ENCODE measurements around the gene POT1. TPM values are rescaled to one million over a fixed set of nuclear protein-coding genes. Genes with fewer than 3 reads are reported as not detected.

POT1 gene
- total and polyA plus RNA-seq, 12 donors: 5.1 to 24.7 (median 15.5) TPM

GRCh38 chr7:124934841-124935240, 5.2 kb upstream of the POT1 start:
- intact Hi-C loops (cut with DNase I): no loop called here
- ATAC-seq: no peak
- Histone ChIP-seq H3K27me3 (no peaks in the 10 kb centered on the region), H3K4me3 (no peak overlapping the region), H3K4me1 (peaks cover 0 to 3% (median 0%) of the 10 kb centered on the region in 9 donors), H3K27ac (no peak overlapping the region), H3K9me3 (no peaks in the 10 kb centered on the region), H3K36me3 (no peaks in the 10 kb centered on the region)
- no peak for TF ChIP-seq CTCF (IDR thresholded peaks at IDR 0.05)
- DNase-seq: no peak

- 77 to 80% methylated on average over 18 of the region's 18 CpGs for WGBS, 2 donors
- no peaks in the 10 kb centered on the region for H3K27me3 ChIP-seq
- intact Hi-C loops (cut with DNase I): no loop called here
- no peaks in the 10 kb centered on the region for H3K9me3 ChIP-seq
- H3K27ac ChIP-seq: peak overlapping the region in 1 of 10 donors; percentile 11
- H3K4me1 ChIP-seq: peaks cover 0 to 31% (median 21%) of the 10 kb centered on the region in 9 donors
- no peak for DNase-seq
- no peak for TF ChIP-seq CTCF (IDR thresholded peaks at IDR 0.05)
- ATAC-seq: no peak
- H3K4me3 ChIP-seq: no peak overlapping the region
- H3K36me3 ChIP-seq: peaks cover 0 to 16% (median 0%) of the 10 kb centered on the region in 9 donors
Observed at GRCh38 chr7:124930655-124931597, 1.3 kb upstream of the POT1 start.

- peak overlapping the region in 9 of 10 donors; percentile 69 to 91 (median 86) for H3K27ac ChIP-seq
- 0 to 14% methylated on average over 1 of the region's 1 CpG for WGBS, 2 donors
- H3K4me1 ChIP-seq: peaks cover 0 to 33% (median 23%) of the 10 kb centered on the region in 9 donors
- intact Hi-C loops (cut with DNase I): no loop called here
- no peaks in the 10 kb centered on the region for H3K9me3 ChIP-seq
- no peak for TF ChIP-seq CTCF (IDR thresholded peaks at IDR 0.05)
- no peaks in the 10 kb centered on the region for H3K27me3 ChIP-seq
- no peak for DNase-seq
- H3K36me3 ChIP-seq: peaks cover 0 to 16% (median 0%) of the 10 kb centered on the region in 9 donors
- peak overlapping the region in 8 of 10 donors; percentile 61 to 79 (median 67) for H3K4me3 ChIP-seq
- ATAC-seq: no peak
Observed at GRCh38 chr7:124930173-124930623, 573 bp upstream of the POT1 start.

- intact Hi-C loops (cut with DNase I): loop anchor here in 1 of 10 donors (5.0 kb wide), 1 partner anchor 47 kb away; no protein-coding TSS in a partner anchor
- no peak for DNase-seq
- Histone ChIP-seq H3K27me3 (no peaks in the 10 kb centered on the region), H3K4me1 (peaks cover 0 to 50% (median 39%) of the 10 kb centered on the region in 9 donors), H3K27ac (peak overlapping the region in 8 of 10 donors; percentile 24 to 69 (median 56)), H3K9me3 (no peaks in the 10 kb centered on the region), H3K4me3 (peak overlapping the region in 2 of 10 donors; percentile 1 to 4), H3K36me3 (peaks cover 0 to 16% (median 0%) of the 10 kb centered on the region in 9 donors)
- TF ChIP-seq CTCF (IDR thresholded peaks at IDR 0.05): no peak
- no peak for ATAC-seq
Observed at GRCh38 chr7:124924906-124925305, 4.7 kb downstream of the POT1 start.
